GM12878 (cell line): ENCODE results near the gene MRPL21. TPM values are rescaled to one million over a fixed set of nuclear protein-coding genes. Genes with fewer than 3 reads are reported as not detected.

ENCODE experiments used
- ATAC-seq: fragments of 200-7000 bp; cut with Tn5 transposase; 3 replicates; pipeline ENCODE4 v1.9.1; 2020; ENCODE audit warnings: mild to moderate bottlenecking, moderate library complexity
- BruUV-seq: library from RNA; stranded (reverse); fragments of 400-500 nt; replicated peaks from 2 replicates; lab custom pipeline; 2021; lab: Mats Ljungman, UMichigan
- CTCF ChIA-PET: fragments of 300-600 bp; sonication (Branson Sonifier 250); formaldehyde crosslinking; extraction: SDS; loops from one replicate; lab custom pipeline; 2021; ENCODE audit warnings: inconsistent platforms; lab: Yijun Ruan, JAX
- POLR2A ChIA-PET: fragments of 350-600 bp; formaldehyde crosslinking; extraction: SDS; loops from one replicate; lab custom pipeline; 2021; ENCODE audit warnings: inconsistent platforms; lab: Charles Lee
- RAD21 ChIA-PET: fragments of 300-600 bp; sonication (Branson Sonifier 250); formaldehyde crosslinking; loops from one replicate; lab custom pipeline; 2023; ENCODE audit warnings: antibody characterized with exemption; ENCODE audit not compliant: unreplicated experiment; lab: Charles Lee
- SMC1A ChIA-PET: fragments of 300-600 bp; sonication (Branson Sonifier 250); formaldehyde crosslinking; loops from one replicate; lab custom pipeline; 2023; ENCODE audit not compliant: unreplicated experiment, uncharacterized antibody; lab: Charles Lee
- DNase-seq: peaks from one replicate; pipeline ENCODE4 v3.0.0-alpha.2; 2011; ENCODE audit warnings: low read depth, low spot score
- FAIRE-seq: peaks from 3 replicates; lab custom pipeline; 2011; peaks lifted over from hg19 to GRCh38; lab: Jason Lieb, UNC
- H2AFZ ChIP-seq: 2 replicates; pipeline ENCODE4 v1.6.0; 2011; ENCODE audit warnings: low read depth, low read length, control low read depth; ENCODE audit not compliant: control insufficient read depth
- H3K27ac ChIP-seq: 2 replicates; pipeline ENCODE4 v1.5.1; 2011; ENCODE audit warnings: control low read depth; ENCODE audit not compliant: control insufficient read depth, insufficient read depth
- H3K27me3 ChIP-seq, 2 experiments: replicated peaks in 1 of 2; 2 replicates each; pipeline versions ENCODE4 v1.6.0 to v1.6.1; 2011; ENCODE audit warnings: low read length in 1 of 2; ENCODE audit not compliant: control insufficient read depth in 2 of 2, insufficient read depth in 2 of 2
- H3K36me3 ChIP-seq, 2 experiments: 2 replicates each; pipeline ENCODE4 v1.5.1; 2011; ENCODE audit warnings: low read length in 1 of 2; ENCODE audit not compliant: control insufficient read depth in 2 of 2, insufficient read depth in 2 of 2
- H3K4me1 ChIP-seq: 2 replicates; pipeline ENCODE4 v1.6.1; 2011; ENCODE audit warnings: mild to moderate bottlenecking, low read length, moderate library complexity, mixed read lengths; ENCODE audit not compliant: control insufficient read depth, insufficient read depth
- H3K4me2 ChIP-seq: 2 replicates; pipeline ENCODE4 v1.6.0; 2011; ENCODE audit warnings: control low read depth; ENCODE audit not compliant: control insufficient read depth, insufficient read depth
- H3K4me3 ChIP-seq: fragments of 200-600 bp; sonication (generic); 2 replicates; pipeline ENCODE4 v1.5.1; 2016
- H3K79me2 ChIP-seq: 2 replicates; pipeline ENCODE4 v1.6.0; 2011; ENCODE audit warnings: low read length; ENCODE audit not compliant: control insufficient read depth, insufficient read depth
- H3K9ac ChIP-seq: 2 replicates; pipeline ENCODE4 v1.8.0; 2011; ENCODE audit warnings: low read length, control low read depth, mixed read lengths; ENCODE audit not compliant: control insufficient read depth, insufficient read depth
- H3K9me3 ChIP-seq: replicated peaks from 3 replicates; pipeline ENCODE4 v1.5.1; 2011; ENCODE audit warnings: mild to moderate bottlenecking, low read length; ENCODE audit not compliant: control insufficient read depth, insufficient read depth
- H4K20me1 ChIP-seq: 2 replicates; pipeline ENCODE4 v1.6.0; 2011; ENCODE audit not compliant: control insufficient read depth, insufficient read depth
- ATF7 ChIP-seq: fragments of 450-650 bp; IDR thresholded peaks from 2 replicates; pipeline ENCODE4 v1.6.1; 2016; ENCODE audit warnings: low read depth, mild to moderate bottlenecking
- CREM ChIP-seq: IDR thresholded peaks from 2 replicates; pipeline ENCODE4 v1.6.1; 2014; ENCODE audit warnings: antibody characterized with exemption, low read depth
- FOXK2 ChIP-seq: fragments of 450-650 bp; IDR thresholded peaks from 2 replicates; pipeline ENCODE4 v1.6.1; 2017; ENCODE audit warnings: mild to moderate bottlenecking, moderate library complexity
- IKZF1 ChIP-seq: fragments of 450-650 bp; conservative IDR thresholded peaks from 2 replicates; pipeline ENCODE4 v1.6.1; 2017; ENCODE audit warnings: antibody characterized with exemption, mild to moderate bottlenecking
- MTA3 ChIP-seq: IDR thresholded peaks from 2 replicates; pipeline ENCODE4 v1.6.1; 2012; ENCODE audit warnings: low read length, inconsistent platforms, borderline replicate concordance
- NFYA ChIP-seq: IDR thresholded peaks from 2 replicates; pipeline ENCODE4 v1.6.1; 2011; ENCODE audit warnings: low read depth, mild to moderate bottlenecking, low read length, improper control_type of control experiment, borderline replicate concordance
- PAX8 ChIP-seq: fragments of 450-650 bp; IDR thresholded peaks from 2 replicates; pipeline ENCODE4 v1.6.1; 2017; ENCODE audit warnings: mild to moderate bottlenecking, moderate library complexity
- PML ChIP-seq: IDR thresholded peaks from 2 replicates; pipeline ENCODE4 v1.6.1; 2012; ENCODE audit warnings: low read length, inconsistent platforms
- POLR2AphosphoS2 ChIP-seq: IDR thresholded peaks from 2 replicates; pipeline ENCODE4 v1.6.1; 2011; ENCODE audit warnings: low read depth, mild to moderate bottlenecking, low read length, improper control_type of control experiment, moderate library complexity
- RB1 ChIP-seq: fragments of 450-650 bp; formaldehyde crosslinking; IDR thresholded peaks from 2 replicates; pipeline ENCODE4 v1.6.1; 2017; ENCODE audit warnings: mild to moderate bottlenecking, borderline replicate concordance
- REST ChIP-seq: IDR thresholded peaks from 2 replicates; pipeline ENCODE4 v1.6.1; 2012; ENCODE audit warnings: mild to moderate bottlenecking, low read depth, low read length
- SPI1 ChIP-seq: IDR thresholded peaks from 2 replicates; pipeline ENCODE4 v1.6.1; 2011; ENCODE audit warnings: low read depth, mild to moderate bottlenecking, low read length, moderate library complexity, borderline replicate concordance; ENCODE audit not compliant: insufficient read depth
- STAT3 ChIP-seq: IDR thresholded peaks from 2 replicates; pipeline ENCODE4 v1.6.1; 2011; ENCODE audit warnings: low read depth, low read length, improper control_type of control experiment
- TARDBP ChIP-seq: IDR thresholded peaks from 2 replicates; pipeline ENCODE4 v1.6.1; 2016; ENCODE audit warnings: borderline replicate concordance
- ZZZ3 ChIP-seq: IDR thresholded peaks from 2 replicates; pipeline ENCODE4 v1.6.1; 2011; ENCODE audit warnings: low read depth; ENCODE audit not compliant: control insufficient read depth, insufficient read length
- WGBS: methylation state at CpG from one replicate; pipeline ENCODE4 v1.1.6; 2016; ENCODE audit warnings: low lambda C conversion rate; ENCODE audit not compliant: insufficient replicate concordance, insufficient coverage; ENCODE audit errors: missing lambda C conversion rate; 5-methylcytosine and 5-hydroxymethylcytosine counted together
- in situ Hi-C: fragments of 300-500 bp; cut with MboI; formaldehyde crosslinking; loops from 9 replicates; pipeline ENCODE4 v1.14.3; 2018; ENCODE audit warnings: mixed read lengths
- intact Hi-C: fragments of 100-400 bp; cut with micrococcal nuclease; formaldehyde crosslinking; loops from one replicate; pipeline ENCODE4 v1.14.2; 2022; ENCODE audit not compliant: unreplicated experiment
- polyA plus RNA-seq, 11 experiments: library from polyadenylated mRNA; depleted of rRNA in 4 of 11; unstranded in 6 of 11; stranded (reverse) in 5 of 11; fragments of >200 nt; fragmentation: Nextera tagmentation in 4 of 11; fragmentation: Illumina TruSeq in 1 of 11; extraction: Ambion mirVana in 4 of 11; extraction: Trizol in 1 of 11; gene quantifications; 1 replicate in 1 of 11; 2 replicates in 10 of 11; pipeline versions ENCODE4 v1.2.1 to v1.2.3, GENCODE V29; 2011 to 2016; ENCODE audit warnings: inconsistent platforms in 2 of 11, missing spikeins in 2 of 11, low read depth in 1 of 11
- total RNA-seq, 4 experiments: library from RNA; depleted of rRNA in 3 of 4; stranded (reverse); fragments of >200 nt in 3 of 4; fragmentation: Illumina TruSeq in 1 of 4; extraction: Trizol in 1 of 4; gene quantifications; 2 replicates each; pipeline versions ENCODE4 v1.2.1 to v1.2.3, GENCODE V29; 2013 to 2021
- TF ChIP-seq, protein P1 (sequence below): fragments of 150-350 bp; IDR thresholded peaks from 2 replicates; pipeline ENCODE4 v1.6.1; 2014; ENCODE audit warnings: mild to moderate bottlenecking, low read depth, low read length
- TF ChIP-seq, protein P2 (sequence below): fragments of 450-650 bp; IDR thresholded peaks from 2 replicates; pipeline ENCODE4 v1.6.1; 2017; ENCODE audit warnings: borderline replicate concordance
- TF ChIP-seq, protein P3 (sequence below): fragments of 450-650 bp; IDR thresholded peaks from 2 replicates; pipeline ENCODE4 v1.6.1; 2018; ENCODE audit warnings: mild to moderate bottlenecking, low read depth, moderate library complexity; ENCODE audit not compliant: partially characterized antibody

Gene MRPL21
- total and polyA plus RNA-seq, 10 of the 15 experiments (the other 5 are each of a cell fraction or from before 2014, with no cell fraction given): 86.6 to 283 (median 130) TPM

DNA sequence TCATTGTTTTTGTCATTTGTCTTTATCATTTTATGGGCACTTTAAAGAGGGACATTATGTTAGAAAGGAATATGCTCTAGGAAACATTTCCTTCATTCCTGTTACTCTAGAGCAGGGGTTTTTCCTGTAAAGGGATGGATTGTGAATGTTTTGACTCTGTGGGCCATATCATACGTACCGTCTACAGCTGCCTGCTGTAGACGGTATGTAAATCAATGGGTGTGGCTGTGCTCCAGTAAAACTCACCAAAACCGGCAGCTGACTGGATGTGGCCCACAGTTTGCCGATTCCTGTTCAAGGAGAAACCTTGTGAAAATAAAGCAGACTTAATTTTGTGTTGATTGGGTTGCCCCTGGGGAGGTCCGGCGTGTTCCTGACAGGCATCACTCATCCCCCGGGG lies 7.3 kb upstream of the MRPL21 start:
- in situ Hi-C loops: no loop called here
- RAD21 ChIA-PET: no interaction called here

More for the DNA sequence above, 7.3 kb upstream of the MRPL21 start:
- Histone ChIP-seq H3K79me2 (no peaks in the 10 kb centered on the region; the same call in none of the 2 replicates), H3K4me2 (no peak overlapping the region), H3K4me1 (no peaks in the 10 kb centered on the region), H3K36me3 (peaks cover 4 to 15% of the 10 kb centered on the region in 2 experiments), H3K27me3 (no peaks in the 10 kb centered on the region), H3K4me3 (no peak overlapping the region), H3K9me3 (no peaks in the 10 kb centered on the region), H3K27ac (no peak overlapping the region), H2AFZ (no peak overlapping the region), H3K9ac (no peak overlapping the region), H4K20me1 (no peaks in the 10 kb centered on the region)
- DNase-seq (no peak), ATAC-seq (no peak), FAIRE-seq (no peak)
- SMC1A ChIA-PET: no interaction called here
- WGBS: 83% methylated on average over 8 of the region's 8 CpGs
- intact Hi-C loops: no loop called here
- no TSS peak for BruUV-seq
- POLR2A ChIA-PET: no interaction called here
- TF ChIP-seq, protein P1, sequence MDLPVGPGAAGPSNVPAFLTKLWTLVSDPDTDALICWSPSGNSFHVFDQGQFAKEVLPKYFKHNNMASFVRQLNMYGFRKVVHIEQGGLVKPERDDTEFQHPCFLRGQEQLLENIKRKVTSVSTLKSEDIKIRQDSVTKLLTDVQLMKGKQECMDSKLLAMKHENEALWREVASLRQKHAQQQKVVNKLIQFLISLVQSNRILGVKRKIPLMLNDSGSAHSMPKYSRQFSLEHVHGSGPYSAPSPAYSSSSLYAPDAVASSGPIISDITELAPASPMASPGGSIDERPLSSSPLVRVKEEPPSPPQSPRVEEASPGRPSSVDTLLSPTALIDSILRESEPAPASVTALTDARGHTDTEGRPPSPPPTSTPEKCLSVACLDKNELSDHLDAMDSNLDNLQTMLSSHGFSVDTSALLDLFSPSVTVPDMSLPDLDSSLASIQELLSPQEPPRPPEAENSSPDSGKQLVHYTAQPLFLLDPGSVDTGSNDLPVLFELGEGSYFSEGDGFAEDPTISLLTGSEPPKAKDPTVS: no peak
- TF ChIP-seq FOXK2 (no peak), NFYA (no peak), STAT3 (no peak), ZZZ3 (no peak), SPI1 (no peak), REST (no peak), RB1 (no peak), POLR2AphosphoS2 (no peak), TARDBP (no peak), IKZF1 (no peak), PAX8 (no peak), MTA3 (no peak), ATF7 (no peak), CREM (no peak), PML (no peak)
- TF ChIP-seq, protein P2, sequence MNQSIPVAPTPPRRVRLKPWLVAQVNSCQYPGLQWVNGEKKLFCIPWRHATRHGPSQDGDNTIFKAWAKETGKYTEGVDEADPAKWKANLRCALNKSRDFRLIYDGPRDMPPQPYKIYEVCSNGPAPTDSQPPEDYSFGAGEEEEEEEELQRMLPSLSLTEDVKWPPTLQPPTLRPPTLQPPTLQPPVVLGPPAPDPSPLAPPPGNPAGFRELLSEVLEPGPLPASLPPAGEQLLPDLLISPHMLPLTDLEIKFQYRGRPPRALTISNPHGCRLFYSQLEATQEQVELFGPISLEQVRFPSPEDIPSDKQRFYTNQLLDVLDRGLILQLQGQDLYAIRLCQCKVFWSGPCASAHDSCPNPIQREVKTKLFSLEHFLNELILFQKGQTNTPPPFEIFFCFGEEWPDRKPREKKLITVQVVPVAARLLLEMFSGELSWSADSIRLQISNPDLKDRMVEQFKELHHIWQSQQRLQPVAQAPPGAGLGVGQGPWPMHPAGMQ: no peak
- TF ChIP-seq, protein P3, sequence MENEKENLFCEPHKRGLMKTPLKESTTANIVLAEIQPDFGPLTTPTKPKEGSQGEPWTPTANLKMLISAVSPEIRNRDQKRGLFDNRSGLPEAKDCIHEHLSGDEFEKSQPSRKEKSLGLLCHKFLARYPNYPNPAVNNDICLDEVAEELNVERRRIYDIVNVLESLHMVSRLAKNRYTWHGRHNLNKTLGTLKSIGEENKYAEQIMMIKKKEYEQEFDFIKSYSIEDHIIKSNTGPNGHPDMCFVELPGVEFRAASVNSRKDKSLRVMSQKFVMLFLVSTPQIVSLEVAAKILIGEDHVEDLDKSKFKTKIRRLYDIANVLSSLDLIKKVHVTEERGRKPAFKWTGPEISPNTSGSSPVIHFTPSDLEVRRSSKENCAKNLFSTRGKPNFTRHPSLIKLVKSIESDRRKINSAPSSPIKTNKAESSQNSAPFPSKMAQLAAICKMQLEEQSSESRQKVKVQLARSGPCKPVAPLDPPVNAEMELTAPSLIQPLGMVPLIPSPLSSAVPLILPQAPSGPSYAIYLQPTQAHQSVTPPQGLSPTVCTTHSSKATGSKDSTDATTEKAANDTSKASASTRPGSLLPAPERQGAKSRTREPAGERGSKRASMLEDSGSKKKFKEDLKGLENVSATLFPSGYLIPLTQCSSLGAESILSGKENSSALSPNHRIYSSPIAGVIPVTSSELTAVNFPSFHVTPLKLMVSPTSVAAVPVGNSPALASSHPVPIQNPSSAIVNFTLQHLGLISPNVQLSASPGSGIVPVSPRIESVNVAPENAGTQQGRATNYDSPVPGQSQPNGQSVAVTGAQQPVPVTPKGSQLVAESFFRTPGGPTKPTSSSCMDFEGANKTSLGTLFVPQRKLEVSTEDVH: no peak
- CTCF ChIA-PET: no interaction called here
